ENCODE data around the gene PPIE.

PPIE gene

GRCh38 chr1:39717809-39718208, 20.9 kb upstream of the PPIE start:
- Histone ChIP-seq H3K9ac (ENCODE audit: low read length) (no peak overlapping the region), H3K4me2 (ENCODE audit: low read length, poor library complexity, severe bottlenecking) (no peak overlapping the region), H3K23ac (ENCODE audit: low read length in 2 of 2) (no peak overlapping the region), H3K4me3 (ENCODE audit: insufficient read depth in 1 of 2, low read depth in 1 of 2, low read length in 2 of 2) (no peak overlapping the region), H2BK12ac (ENCODE audit: low read length in 2 of 2) (no peak overlapping the region), H3K4me1 (ENCODE audit: control insufficient read depth, insufficient read depth, low read depth, low read length) (no peaks in the 10 kb centered on the region), H4K91ac (ENCODE audit: low read length) (no peak overlapping the region), H3K18ac (ENCODE audit: low read depth in 1 of 2, low read length in 2 of 2) (no peak overlapping the region), H2BK5ac (ENCODE audit: low read depth, low read length, poor library complexity, severe bottlenecking) (no peak overlapping the region), H3K36me3 (ENCODE audit: control insufficient read depth in 1 of 2, insufficient read depth in 2 of 2, low read depth in 1 of 2, low read length in 2 of 2) (no peaks in the 10 kb centered on the region), H3K27ac (ENCODE audit: low read length, poor library complexity, severe bottlenecking) (no peak overlapping the region), H3K79me1 (replicated peaks; ENCODE audit: low read length, poor library complexity, severe bottlenecking) (no peaks in the 10 kb centered on the region), H2AFZ (ENCODE audit: low read depth, low read length) (no peak overlapping the region), H4K8ac (ENCODE audit: low read length) (no peak overlapping the region), H2BK120ac (ENCODE audit: low read depth, low read length) (no peak overlapping the region), H3K27me3 (ENCODE audit: control insufficient read depth in 1 of 2, insufficient read depth in 1 of 2, low read length in 2 of 2) (peaks cover 52 to 74% of the 10 kb centered on the region in 2 experiments), H3K9me3 (ENCODE audit: control insufficient read depth, low read length) (no peaks in the 10 kb centered on the region), H2AK5ac (ENCODE audit: low read length, severe bottlenecking) (no peak overlapping the region), H3K4ac (ENCODE audit: low read depth in 1 of 2, low read length in 2 of 2) (no peak overlapping the region), H3K14ac (ENCODE audit: low read length in 2 of 2) (no peak overlapping the region), H2BK15ac (ENCODE audit: low read depth, poor library complexity, severe bottlenecking) (no peak overlapping the region)
- no peak for DNase-seq
- WGBS, result 53% methylated on average over 4 of the region's 6 CpGs

GRCh38 chr1:39720094-39720999, 18.3 kb upstream of the PPIE start:
- no peak overlapping the region for H3K9ac ChIP-seq (ENCODE audit: low read length)
- no peaks in the 10 kb centered on the region for H3K36me3 ChIP-seq (ENCODE audit: control insufficient read depth in 1 of 2, insufficient read depth in 2 of 2, low read depth in 1 of 2, low read length in 2 of 2)
- H3K9me3 ChIP-seq (ENCODE audit: control insufficient read depth, low read length), result no peaks in the 10 kb centered on the region
- no peak overlapping the region for H3K18ac ChIP-seq (ENCODE audit: low read depth in 1 of 2, low read length in 2 of 2)
- no peak overlapping the region for H3K27ac ChIP-seq (ENCODE audit: low read length, poor library complexity, severe bottlenecking)
- H3K23ac ChIP-seq (ENCODE audit: low read length in 2 of 2), result no peak overlapping the region
- H3K4me1 ChIP-seq (ENCODE audit: control insufficient read depth, insufficient read depth, low read depth, low read length), result no peaks in the 10 kb centered on the region
- H3K14ac ChIP-seq (ENCODE audit: low read length in 2 of 2), result no peak overlapping the region
- no peaks in the 10 kb centered on the region for H3K79me1 ChIP-seq (replicated peaks; ENCODE audit: low read length, poor library complexity, severe bottlenecking)
- H2BK15ac ChIP-seq (ENCODE audit: low read depth, poor library complexity, severe bottlenecking), result no peak overlapping the region
- H3K27me3 ChIP-seq (ENCODE audit: control insufficient read depth in 1 of 2, insufficient read depth in 1 of 2, low read length in 2 of 2), result peaks cover 53 to 66% of the 10 kb centered on the region in 2 experiments
- no peak overlapping the region for H2BK5ac ChIP-seq (ENCODE audit: low read depth, low read length, poor library complexity, severe bottlenecking)
- H2AFZ ChIP-seq (ENCODE audit: low read depth, low read length), result no peak overlapping the region
- H4K91ac ChIP-seq (ENCODE audit: low read length), result no peak overlapping the region
- H3K4me3 ChIP-seq (ENCODE audit: insufficient read depth in 1 of 2, low read depth in 1 of 2, low read length in 2 of 2), result no peak overlapping the region
- no peak overlapping the region for H2BK12ac ChIP-seq (ENCODE audit: low read length in 2 of 2)
- no peak overlapping the region for H4K8ac ChIP-seq (ENCODE audit: low read length)
- whole genome bisulfite sequencing, result 46% methylated on average over 7 of the region's 7 CpGs
- H3K4me2 ChIP-seq (ENCODE audit: low read length, poor library complexity, severe bottlenecking), result no peak overlapping the region
- no peak overlapping the region for H2AK5ac ChIP-seq (ENCODE audit: low read length, severe bottlenecking)
- no peak overlapping the region for H2BK120ac ChIP-seq (ENCODE audit: low read depth, low read length)
- peak; percentile 85 for DNase-seq
- no peak overlapping the region for H3K4ac ChIP-seq (ENCODE audit: low read depth in 1 of 2, low read length in 2 of 2)

- Histone ChIP-seq H2BK5ac (ENCODE audit: low read depth, low read length, poor library complexity, severe bottlenecking) (no peak overlapping the region), H3K14ac (ENCODE audit: low read length in 2 of 2) (no peak overlapping the region), H2BK120ac (ENCODE audit: low read depth, low read length) (no peak overlapping the region), H3K27me3 (ENCODE audit: control insufficient read depth in 1 of 2, insufficient read depth in 1 of 2, low read length in 2 of 2) (peaks cover 57 to 69% of the 10 kb centered on the region in 2 experiments), H4K8ac (ENCODE audit: low read length) (no peak overlapping the region), H3K9ac (ENCODE audit: low read length) (no peak overlapping the region), H2BK15ac (ENCODE audit: low read depth, poor library complexity, severe bottlenecking) (no peak overlapping the region), H3K4ac (ENCODE audit: low read depth in 1 of 2, low read length in 2 of 2) (no peak overlapping the region), H4K91ac (ENCODE audit: low read length) (no peak overlapping the region), H3K79me1 (replicated peaks; ENCODE audit: low read length, poor library complexity, severe bottlenecking) (no peaks in the 10 kb centered on the region), H3K18ac (ENCODE audit: low read depth in 1 of 2, low read length in 2 of 2) (peak overlapping the region in 1 of 2 experiments; percentile 33), H3K23ac (ENCODE audit: low read length in 2 of 2) (no peak overlapping the region), H2BK12ac (ENCODE audit: low read length in 2 of 2) (no peak overlapping the region), H3K36me3 (ENCODE audit: control insufficient read depth in 1 of 2, insufficient read depth in 2 of 2, low read depth in 1 of 2, low read length in 2 of 2) (no peaks in the 10 kb centered on the region), H3K4me2 (ENCODE audit: low read length, poor library complexity, severe bottlenecking) (no peak overlapping the region), H3K27ac (ENCODE audit: low read length, poor library complexity, severe bottlenecking) (no peak overlapping the region), H3K4me3 (ENCODE audit: insufficient read depth in 1 of 2, low read depth in 1 of 2, low read length in 2 of 2) (no peak overlapping the region), H2AK5ac (ENCODE audit: low read length, severe bottlenecking) (no peak overlapping the region), H2AFZ (ENCODE audit: low read depth, low read length) (no peak overlapping the region), H3K4me1 (ENCODE audit: control insufficient read depth, insufficient read depth, low read depth, low read length) (no peaks in the 10 kb centered on the region), H3K9me3 (ENCODE audit: control insufficient read depth, low read length) (no peaks in the 10 kb centered on the region)
- no peak for DNase-seq
Observed at GRCh38 chr1:39721664-39722063, 17.0 kb upstream of the PPIE start.

- DNase-seq, result peak; percentile 34
- H3K23ac ChIP-seq (ENCODE audit: low read length in 2 of 2), result no peak overlapping the region
- H2AK5ac ChIP-seq (ENCODE audit: low read length, severe bottlenecking), result no peak overlapping the region
- no peak overlapping the region for H3K18ac ChIP-seq (ENCODE audit: low read depth in 1 of 2, low read length in 2 of 2)
- H2AFZ ChIP-seq (ENCODE audit: low read depth, low read length), result no peak overlapping the region
- no peak overlapping the region for H3K4me3 ChIP-seq (ENCODE audit: insufficient read depth in 1 of 2, low read depth in 1 of 2, low read length in 2 of 2)
- H3K9me3 ChIP-seq (ENCODE audit: control insufficient read depth, low read length), result no peaks in the 10 kb centered on the region
- no peaks in the 10 kb centered on the region for H3K79me1 ChIP-seq (replicated peaks; ENCODE audit: low read length, poor library complexity, severe bottlenecking)
- H3K4me1 ChIP-seq (ENCODE audit: control insufficient read depth, insufficient read depth, low read depth, low read length), result no peaks in the 10 kb centered on the region
- no peak overlapping the region for H3K14ac ChIP-seq (ENCODE audit: low read length in 2 of 2)
- no peak overlapping the region for H2BK120ac ChIP-seq (ENCODE audit: low read depth, low read length)
- H2BK15ac ChIP-seq (ENCODE audit: low read depth, poor library complexity, severe bottlenecking), result no peak overlapping the region
- H2BK5ac ChIP-seq (ENCODE audit: low read depth, low read length, poor library complexity, severe bottlenecking), result no peak overlapping the region
- no peak overlapping the region for H3K4ac ChIP-seq (ENCODE audit: low read depth in 1 of 2, low read length in 2 of 2)
- 40% methylated on average over 1 of the region's 2 CpGs for WGBS
- no peak overlapping the region for H2BK12ac ChIP-seq (ENCODE audit: low read length in 2 of 2)
- H4K8ac ChIP-seq (ENCODE audit: low read length), result no peak overlapping the region
- no peak overlapping the region for H3K27ac ChIP-seq (ENCODE audit: low read length, poor library complexity, severe bottlenecking)
- no peak overlapping the region for H4K91ac ChIP-seq (ENCODE audit: low read length)
- no peaks in the 10 kb centered on the region for H3K36me3 ChIP-seq (ENCODE audit: control insufficient read depth in 1 of 2, insufficient read depth in 2 of 2, low read depth in 1 of 2, low read length in 2 of 2)
- no peak overlapping the region for H3K9ac ChIP-seq (ENCODE audit: low read length)
- no peak overlapping the region for H3K4me2 ChIP-seq (ENCODE audit: low read length, poor library complexity, severe bottlenecking)
- peaks cover 53 to 69% of the 10 kb centered on the region in 2 experiments for H3K27me3 ChIP-seq (ENCODE audit: control insufficient read depth in 1 of 2, insufficient read depth in 1 of 2, low read length in 2 of 2)
Observed at GRCh38 chr1:39722495-39722894, 16.2 kb upstream of the PPIE start.
